ENCODE measurements around the gene CISH.
A peak's percentile ranks its signal among the peaks of the same experiment; 100 is the strongest.

Gene CISH

GRCh38 chr3:50617096-50617791 is 5.7 kb upstream of the CISH start, which contains the start of gene MAPKAPK3:
Gene MAPKAPK3, plus strand, starts transcription at chr3:50617151. Its CDS starts 415 bp downstream, at chr3:50617566.
- DNase-seq = peak; percentile 31
- in situ Hi-C loops (cut with HindIII; ENCODE audit: low pct_ligation_motif_present, low pct_unique_long_range_greater_than_20kb, low sequenced_read_pairs) = no loop called here

GRCh38 chr3:50616770-50617095 is 5.2 kb upstream of the CISH start:
- peak; percentile 86 for DNase-seq
- in situ Hi-C loops (cut with HindIII; ENCODE audit: low pct_ligation_motif_present, low pct_unique_long_range_greater_than_20kb, low sequenced_read_pairs) = no loop called here

DNA sequence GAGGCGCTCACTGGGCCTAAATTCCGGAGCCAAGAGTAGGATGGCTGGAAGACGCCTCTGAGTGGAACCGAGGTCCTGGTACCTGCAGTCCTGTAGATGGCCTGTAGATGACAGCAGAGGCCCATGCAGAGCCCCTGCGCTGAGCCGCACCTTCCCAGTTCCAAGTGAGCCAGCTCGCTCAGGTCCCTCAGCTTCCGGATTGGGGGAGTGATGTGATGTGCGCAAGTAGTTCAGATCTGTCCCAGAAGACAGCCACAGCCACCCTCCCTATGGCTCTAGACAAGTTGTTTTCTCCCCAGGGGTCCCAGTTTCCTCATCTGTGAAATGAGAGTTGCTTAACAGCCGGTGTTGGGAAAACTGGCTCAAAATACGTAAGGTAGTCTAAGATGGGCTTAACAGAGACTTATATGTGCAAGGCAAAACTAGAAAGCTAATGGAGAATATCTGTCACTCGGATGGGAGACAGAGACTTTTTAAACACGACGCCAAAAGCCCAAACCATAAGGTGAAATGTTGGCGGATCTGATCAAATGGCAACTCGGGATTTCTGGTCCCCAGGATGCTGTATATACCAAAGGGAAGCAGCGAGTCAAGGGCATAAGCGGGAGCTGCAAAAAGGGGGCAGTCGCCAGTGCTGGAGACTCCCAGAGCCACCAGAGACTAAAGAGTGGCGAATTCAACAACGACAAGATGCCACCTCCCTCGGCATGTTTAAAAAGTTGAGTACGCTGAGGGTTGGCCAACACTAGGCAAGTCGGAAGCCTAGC is 4.6 kb upstream of the CISH start:
- peak; percentile 79 for DNase-seq
- in situ Hi-C loops (cut with HindIII; ENCODE audit: low pct_ligation_motif_present, low pct_unique_long_range_greater_than_20kb, low sequenced_read_pairs) = no loop called here

DNA sequence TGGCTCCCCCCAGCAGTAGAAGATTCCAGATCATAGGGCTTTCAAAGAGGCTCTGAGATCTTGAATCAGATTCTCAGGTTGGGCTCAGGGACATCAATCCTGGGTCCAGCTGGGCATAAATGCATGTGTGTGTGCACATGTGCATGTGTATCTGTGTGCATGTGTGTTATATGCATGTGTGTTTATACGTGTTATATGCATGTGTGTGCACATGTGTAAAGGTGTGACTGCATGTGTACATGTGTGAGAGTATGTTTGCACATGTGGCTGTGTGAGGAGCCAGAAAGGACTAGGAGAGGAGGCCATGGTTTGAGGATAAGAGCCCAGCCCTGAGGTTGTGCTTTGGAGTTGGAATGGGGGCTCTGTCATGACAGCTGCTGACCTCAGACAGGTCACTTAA is 3.6 kb upstream of the CISH start:
- no peak for DNase-seq
- in situ Hi-C loops (cut with HindIII; ENCODE audit: low pct_ligation_motif_present, low pct_unique_long_range_greater_than_20kb, low sequenced_read_pairs) = no loop called here

GRCh38 chr3:50612970-50613846 is 1.6 kb upstream of the CISH start:
- no peak for DNase-seq
- in situ Hi-C loops (cut with HindIII; ENCODE audit: low pct_ligation_motif_present, low pct_unique_long_range_greater_than_20kb, low sequenced_read_pairs) = no loop called here

GRCh38 chr3:50612234-50612882 is 784 bp upstream of the CISH start:
- in situ Hi-C loops (cut with HindIII; ENCODE audit: low pct_ligation_motif_present, low pct_unique_long_range_greater_than_20kb, low sequenced_read_pairs) = no loop called here
- DNase-seq = no peak

DNA sequence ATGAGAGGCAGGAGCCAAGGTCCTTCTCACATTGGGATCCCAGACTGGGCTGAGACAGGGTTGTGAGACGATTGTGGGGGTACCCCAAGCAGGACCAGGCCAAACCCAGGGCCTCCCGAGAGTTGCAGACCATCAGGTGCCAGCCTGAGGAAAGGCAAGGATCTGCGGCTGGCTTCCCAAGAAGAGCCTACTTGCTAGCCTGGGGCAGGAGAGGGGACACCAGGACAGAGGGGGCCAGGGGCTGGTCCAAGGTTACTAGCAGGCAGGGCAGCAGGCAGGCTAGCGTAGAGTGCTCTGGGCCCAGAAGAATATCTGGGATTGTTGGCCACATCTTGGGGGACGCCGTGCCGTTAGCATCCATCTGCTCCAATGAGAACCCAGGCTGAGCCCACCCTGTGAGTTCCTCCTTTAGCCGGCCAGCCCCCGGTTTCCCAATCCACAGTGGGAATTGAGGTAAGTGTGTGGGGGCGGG is 546 bp downstream of the CISH start:
- in situ Hi-C loops (cut with HindIII; ENCODE audit: low pct_ligation_motif_present, low pct_unique_long_range_greater_than_20kb, low sequenced_read_pairs) = no loop called here
- no peak for DNase-seq

GRCh38 chr3:50610181-50610971 is 1.2 kb downstream of the CISH start:
- in situ Hi-C loops (cut with HindIII; ENCODE audit: low pct_ligation_motif_present, low pct_unique_long_range_greater_than_20kb, low sequenced_read_pairs) = no loop called here
- DNase-seq = no peak

- in situ Hi-C loops (cut with HindIII; ENCODE audit: low pct_ligation_motif_present, low pct_unique_long_range_greater_than_20kb, low sequenced_read_pairs) = no loop called here
- no peak for DNase-seq
These were observed 1.9 kb downstream of the CISH start for GRCh38 chr3:50609763-50610085.

GRCh38 chr3:50609071-50609762 is 2.4 kb downstream of the CISH start:
- DNase-seq = no peak

GRCh38 chr3:50608278-50608677 is 3.3 kb downstream of the CISH start:
- DNase-seq = no peak
- in situ Hi-C loops (cut with HindIII; ENCODE audit: low pct_ligation_motif_present, low pct_unique_long_range_greater_than_20kb, low sequenced_read_pairs) = no loop called here

More at GRCh38 chr3:50609071-50609762, 2.4 kb downstream of the CISH start:
- in situ Hi-C loops (cut with HindIII; ENCODE audit: low pct_ligation_motif_present, low pct_unique_long_range_greater_than_20kb, low sequenced_read_pairs) = no loop called here

DNA sequence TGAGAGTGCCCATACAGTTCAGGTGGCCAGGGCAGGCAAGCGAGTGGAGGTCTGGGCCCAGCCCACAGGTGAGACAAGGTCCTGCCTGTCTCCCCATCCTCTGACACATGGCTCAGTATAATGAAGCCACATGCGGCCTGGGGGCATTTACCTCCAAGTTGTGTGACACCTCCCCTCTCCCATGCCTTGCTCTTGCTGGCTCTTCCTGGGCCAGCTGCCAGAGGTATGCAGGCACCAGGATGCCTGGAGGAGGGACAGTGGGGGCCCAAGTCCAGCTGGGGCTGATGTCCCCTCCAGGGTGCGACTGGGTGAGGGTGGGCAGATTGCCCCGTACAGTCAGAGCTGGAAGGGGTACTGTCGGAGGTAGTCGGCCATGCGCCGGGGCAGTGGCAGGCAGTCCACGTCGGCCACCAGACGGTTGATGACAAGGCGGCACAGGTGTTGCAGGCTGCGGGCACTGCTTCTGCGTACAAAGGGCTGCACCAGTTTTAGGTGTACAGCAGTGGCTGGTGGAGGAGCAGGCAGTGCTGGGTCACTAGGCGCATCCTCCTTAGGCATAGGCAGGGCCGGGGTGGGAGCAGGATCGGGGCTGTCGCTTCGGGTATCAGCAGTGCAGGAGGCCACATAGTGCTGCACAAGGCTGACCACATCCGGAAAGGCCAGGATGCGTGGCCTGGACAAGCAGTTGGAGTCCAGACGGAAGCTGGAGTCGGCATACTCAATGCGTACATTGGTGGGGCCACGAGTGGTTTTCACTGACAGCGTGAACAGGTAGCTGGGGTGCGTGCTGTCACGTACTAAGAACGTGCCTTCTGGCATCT is 4.1 kb downstream of the CISH start:
- in situ Hi-C loops (cut with HindIII; ENCODE audit: low pct_ligation_motif_present, low pct_unique_long_range_greater_than_20kb, low sequenced_read_pairs) = no loop called here
- no peak for DNase-seq

DNA sequence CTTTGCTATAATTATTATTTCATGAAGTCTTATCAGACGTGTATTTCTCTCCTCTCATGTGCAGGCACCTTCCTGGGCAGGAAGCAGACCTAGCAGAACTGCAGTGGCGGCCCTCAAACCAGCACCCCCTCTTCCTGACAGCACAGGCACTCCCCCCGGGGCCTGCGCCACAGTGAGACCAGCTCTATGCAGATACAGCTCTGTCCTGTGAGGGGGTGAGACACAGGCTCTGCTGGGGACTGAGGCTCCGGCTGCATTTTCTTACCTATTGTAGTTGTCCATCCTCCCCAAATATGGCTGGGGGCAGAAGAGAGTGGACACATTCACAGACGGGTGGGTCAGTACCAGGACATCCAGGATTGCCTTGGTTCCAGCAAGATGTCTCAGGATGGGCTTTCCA is 5.0 kb downstream of the CISH start:
- in situ Hi-C loops (cut with HindIII; ENCODE audit: low pct_ligation_motif_present, low pct_unique_long_range_greater_than_20kb, low sequenced_read_pairs) = no loop called here
- DNase-seq = no peak

DNA sequence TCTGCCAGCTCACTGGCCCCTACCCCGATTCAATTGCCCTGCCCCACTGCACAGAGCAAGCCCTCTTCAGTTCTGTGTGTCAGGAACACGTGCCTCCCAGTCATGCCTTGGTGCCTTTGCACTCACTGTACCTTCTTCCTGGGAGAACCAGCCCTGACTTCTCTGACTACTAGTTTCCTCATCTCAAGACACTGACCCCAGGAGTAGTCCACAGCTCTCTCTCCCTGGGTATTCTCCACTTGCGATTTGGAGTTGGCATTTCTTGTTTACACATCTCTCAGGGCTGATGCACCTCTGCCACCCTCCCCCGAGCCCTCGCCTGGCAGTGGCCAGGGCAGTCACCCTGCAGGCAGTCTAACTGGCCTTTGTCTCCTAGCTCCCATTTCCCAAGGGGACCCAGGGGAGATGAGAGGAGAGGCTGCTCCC is 5.7 kb downstream of the CISH start:
- peak; percentile 34 for DNase-seq
- in situ Hi-C loops (cut with HindIII; ENCODE audit: low pct_ligation_motif_present, low pct_unique_long_range_greater_than_20kb, low sequenced_read_pairs) = no loop called here

- in situ Hi-C loops (cut with HindIII; ENCODE audit: low pct_ligation_motif_present, low pct_unique_long_range_greater_than_20kb, low sequenced_read_pairs) = no loop called here
- no peak for DNase-seq
These were observed 6.7 kb downstream of the CISH start for GRCh38 chr3:50604628-50605588.

Measured in ACHN (cell line).